BLaER1 treated with 17β-estradiol and CSF1 and Interleukin-3, amounts not matched to agents 10 nM and 100 nM (cell line): ENCODE results near the gene ABHD11.
"Not testable (repeated sequence)": the region's sequence is repeated elsewhere in the genome, so short reads cannot be mapped to it uniquely, and the experiment has no call there.

Source experiments
- H3K27ac ChIP-seq, 11 experiments: shearing (Covaris generic); formaldehyde crosslinking; 2 replicates each; pipeline ENCODE4 v1.8.1; 2022
- H3K27me3 ChIP-seq, 11 experiments: shearing (Covaris generic); formaldehyde crosslinking; 2 replicates each; pipeline ENCODE4 v1.8.1; 2022
- H3K36me3 ChIP-seq, 11 experiments: shearing (Covaris generic); formaldehyde crosslinking; 2 replicates each; pipeline ENCODE4 v1.8.1; 2022
- H3K4me1 ChIP-seq, 10 experiments: shearing (Covaris generic); formaldehyde crosslinking; 2 replicates each; pipeline ENCODE4 v1.8.1; 2022
- H3K4me2 ChIP-seq, 11 experiments: shearing (Covaris generic); formaldehyde crosslinking; 2 replicates each; pipeline ENCODE4 v1.8.1; 2022
- H3K4me3 ChIP-seq, 10 experiments: shearing (Covaris generic); formaldehyde crosslinking; 2 replicates each; pipeline ENCODE4 v1.8.1; 2022
- H3K9ac ChIP-seq, 11 experiments: shearing (Covaris generic); formaldehyde crosslinking; 2 replicates each; pipeline ENCODE4 v1.8.1; 2022
- H3K9me3 ChIP-seq, 11 experiments: shearing (Covaris generic); formaldehyde crosslinking; replicated peaks in 1 of 11; 2 replicates each; pipeline ENCODE4 v1.8.1; 2022
- H4K20me1 ChIP-seq, 11 experiments: shearing (Covaris generic); formaldehyde crosslinking; 2 replicates each; pipeline ENCODE4 v1.8.1; 2022
- Cebpa-rat ChIP-seq, 11 experiments: shearing (Covaris generic); IDR thresholded peaks; 2 replicates each; pipeline ENCODE4 v1.8.1; 2022

ABHD11 gene

GRCh38 chr7:73728551-73728950 lies 10.1 kb downstream of the ABHD11 start:
- H4K20me1 ChIP-seq, result peaks cover 0 to 10% (median 0%) of the 10 kb centered on the region in 11 experiments; a peak in 3 of 22 replicates
- peaks cover 0 to 8% (median 0%) of the 10 kb centered on the region in 10 experiments; a peak in 1 of 20 replicates for H3K4me1 ChIP-seq
- H3K27me3 ChIP-seq, result peaks cover 0 to 16% (median 0%) of the 10 kb centered on the region in 11 experiments; a peak in 7 of 22 replicates
- H3K36me3 ChIP-seq, result no peaks in the 10 kb centered on the region
- H3K27ac ChIP-seq, result no peak overlapping the region
- no peak for TF ChIP-seq Cebpa-rat (IDR thresholded peaks at IDR 0.05)
- H3K9me3 ChIP-seq, result no peaks in the 10 kb centered on the region
- H3K4me3 ChIP-seq, result no peak overlapping the region
- no peak overlapping the region for H3K4me2 ChIP-seq
- H3K9ac ChIP-seq, result 0 out of 22 replicates have a peak overlapping the region, but pooled peaks of 1 of the 11 experiments have one; percentile 2

- Histone ChIP-seq H3K4me2 (no peak overlapping the region), H3K36me3 (no peaks in the 10 kb centered on the region), H3K27me3 (peaks cover 0 to 19% (median 0%) of the 10 kb centered on the region in 11 experiments; a peak in 7 of 22 replicates), H3K9ac (no peak overlapping the region), H3K9me3 (no peaks in the 10 kb centered on the region), H3K4me3 (no peak overlapping the region), H3K4me1 (peaks cover 0 to 8% (median 0%) of the 10 kb centered on the region in 10 experiments; a peak in 1 of 20 replicates), H4K20me1 (peaks cover 0 to 10% (median 0%) of the 10 kb centered on the region in 11 experiments; a peak in 3 of 22 replicates), H3K27ac (no peak overlapping the region)
- TF ChIP-seq Cebpa-rat (IDR thresholded peaks at IDR 0.05), result no peak
Measured at GRCh38 chr7:73727952-73728351, 10.7 kb downstream of the ABHD11 start.

DNA sequence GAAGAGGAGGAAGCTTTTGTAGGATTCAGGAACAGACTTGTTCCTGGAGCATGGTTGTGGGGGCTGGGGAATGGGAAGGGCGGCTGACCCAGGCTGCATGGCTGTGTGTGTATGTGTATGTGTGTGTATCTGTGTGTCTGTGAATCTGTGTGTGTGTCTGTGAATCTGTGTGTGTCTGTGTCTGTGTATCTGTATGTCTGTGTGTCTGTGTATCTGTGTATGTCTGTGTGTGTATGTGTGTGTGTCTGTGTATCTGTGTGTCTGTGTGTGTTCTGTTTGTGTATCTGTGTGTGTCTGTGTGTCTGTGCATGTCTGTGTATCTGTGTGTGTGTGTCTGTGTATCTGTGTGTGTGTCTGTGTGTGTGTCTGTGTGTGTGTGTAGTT lies 12.5 kb downstream of the ABHD11 start:
- Histone ChIP-seq H3K4me1 (peaks cover 0 to 15% (median 10%) of the 10 kb centered on the region in 10 experiments; a peak in 16 of 20 replicates), H3K36me3 (no peaks in the 10 kb centered on the region), H3K9me3 (no peaks in the 10 kb centered on the region), H3K9ac (no peak overlapping the region), H3K4me3 (no peak overlapping the region), H3K4me2 (no peak overlapping the region), H3K27me3 (peaks cover 9 to 38% (median 16%) of the 10 kb centered on the region in 11 experiments; a peak in 21 of 22 replicates), H4K20me1 (peaks cover 0 to 27% (median 9%) of the 10 kb centered on the region in 11 experiments; a peak in 11 of 22 replicates), H3K27ac (no peak overlapping the region)
- TF ChIP-seq Cebpa-rat (IDR thresholded peaks at IDR 0.05), result no peak

DNA sequence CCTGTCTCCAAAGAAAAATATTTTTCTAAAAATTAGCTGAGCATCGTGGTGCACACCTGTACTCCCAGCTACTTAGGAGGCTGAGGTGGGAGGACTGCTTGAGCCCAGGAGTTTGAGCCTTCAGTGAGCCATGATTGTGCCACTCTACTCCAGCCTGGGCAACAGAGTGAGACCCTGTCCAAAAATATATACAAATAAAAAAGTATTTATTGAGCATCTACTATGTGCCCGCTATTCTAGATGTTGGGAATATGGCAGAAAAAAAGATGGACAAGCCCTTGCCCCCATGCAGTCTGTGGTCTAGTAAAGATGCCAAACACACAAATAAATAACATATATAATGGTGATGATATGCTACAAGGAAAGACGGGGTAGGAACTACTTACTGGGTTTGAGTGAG lies 14.8 kb downstream of the ABHD11 start:
- H3K27ac ChIP-seq, result no peak overlapping the region
- H3K9me3 ChIP-seq, result no peaks in the 10 kb centered on the region
- no peak overlapping the region for H3K4me3 ChIP-seq
- H3K9ac ChIP-seq, result no peak overlapping the region
- no peak for TF ChIP-seq Cebpa-rat (IDR thresholded peaks at IDR 0.05)
- H4K20me1 ChIP-seq, result peaks cover 0 to 46% (median 16%) of the 10 kb centered on the region in 11 experiments; a peak in 19 of 22 replicates
- H3K27me3 ChIP-seq, result peaks cover 20 to 59% (median 33%) of the 10 kb centered on the region in 11 experiments
- no peaks in the 10 kb centered on the region for H3K36me3 ChIP-seq
- no peak overlapping the region for H3K4me2 ChIP-seq
- peaks cover 6 to 36% (median 26%) of the 10 kb centered on the region in 10 experiments for H3K4me1 ChIP-seq

GRCh38 chr7:73722785-73723184 lies 15.8 kb downstream of the ABHD11 start:
- H3K27ac ChIP-seq, result no peak overlapping the region
- peaks cover 4 to 56% (median 26%) of the 10 kb centered on the region in 11 experiments; a peak in 21 of 22 replicates for H4K20me1 ChIP-seq
- peaks cover 14 to 45% (median 36%) of the 10 kb centered on the region in 10 experiments for H3K4me1 ChIP-seq
- peaks cover 27 to 68% (median 38%) of the 10 kb centered on the region in 11 experiments for H3K27me3 ChIP-seq
- TF ChIP-seq Cebpa-rat (IDR thresholded peaks at IDR 0.05), result no peak
- no peaks in the 10 kb centered on the region for H3K36me3 ChIP-seq
- no peaks in the 10 kb centered on the region for H3K9me3 ChIP-seq
- no peak overlapping the region for H3K9ac ChIP-seq
- H3K4me2 ChIP-seq, result no peak overlapping the region
- no peak overlapping the region for H3K4me3 ChIP-seq

GRCh38 chr7:73722182-73722581 lies 16.4 kb downstream of the ABHD11 start:
- not testable (repeated sequence) for H3K9ac ChIP-seq, H3K27ac ChIP-seq, H3K4me3 ChIP-seq, H3K9me3 ChIP-seq, H3K36me3 ChIP-seq
- Histone ChIP-seq H3K4me1 (peaks cover 18 to 51% (median 42%) of the 10 kb centered on the region in 10 experiments), H3K4me2 (peak overlapping the region in 6 of 11 experiments; percentile 33 to 100 (median 72); a peak in 12 of 22 replicates), H3K27me3 (peaks cover 31 to 71% (median 43%) of the 10 kb centered on the region in 11 experiments), H4K20me1 (peaks cover 10 to 62% (median 32%) of the 10 kb centered on the region in 11 experiments; a peak in 21 of 22 replicates)

DNA sequence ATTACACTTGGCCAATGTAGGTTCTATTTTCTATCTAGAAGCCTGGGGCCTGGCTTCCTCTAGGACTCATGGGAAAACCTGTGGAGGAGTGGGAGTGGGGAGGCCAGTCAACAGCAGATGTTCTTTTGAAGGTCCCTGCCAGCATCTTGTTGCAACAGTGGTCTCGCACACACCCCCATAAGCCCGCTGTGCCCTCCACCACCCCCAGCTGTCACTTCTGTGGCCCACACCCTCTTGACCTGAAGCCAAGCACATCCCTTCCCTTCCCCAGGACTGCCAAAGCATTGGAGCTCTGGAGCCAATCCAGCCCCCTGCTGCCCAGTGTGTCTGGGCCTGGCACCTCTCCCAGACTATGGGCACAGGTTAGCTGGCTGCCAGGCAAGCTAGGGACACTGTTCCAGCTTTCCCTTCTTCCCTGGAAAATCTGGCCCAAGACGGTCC lies 17.2 kb downstream of the ABHD11 start:
- H3K27me3 ChIP-seq, result peaks cover 38 to 79% (median 48%) of the 10 kb centered on the region in 11 experiments
- no peak overlapping the region for H3K9ac ChIP-seq
- H3K4me3 ChIP-seq, result no peak overlapping the region
- H3K36me3 ChIP-seq, result no peaks in the 10 kb centered on the region
- no peaks in the 10 kb centered on the region for H3K9me3 ChIP-seq
- H4K20me1 ChIP-seq, result peaks cover 15 to 65% (median 38%) of the 10 kb centered on the region in 11 experiments; a peak in 21 of 22 replicates
- peak overlapping the region in 7 of 11 experiments; percentile 5 to 100 (median 68); a peak in 14 of 22 replicates for H3K4me2 ChIP-seq
- H3K27ac ChIP-seq, result no peak overlapping the region; a peak in 1 of 22 replicates
- peaks cover 25 to 59% (median 50%) of the 10 kb centered on the region in 10 experiments for H3K4me1 ChIP-seq
- no peak for TF ChIP-seq Cebpa-rat (IDR thresholded peaks at IDR 0.05)

- H3K4me1 ChIP-seq, result peaks cover 35 to 69% (median 60%) of the 10 kb centered on the region in 10 experiments
- peak overlapping the region in 4 of 11 experiments; percentile 30 to 71 (median 63); a peak in 7 of 22 replicates for H3K27ac ChIP-seq
- H3K9ac ChIP-seq, result peak overlapping the region in 2 of 11 experiments; percentile 25 to 53; a peak in 2 of 22 replicates
- H3K36me3 ChIP-seq, H3K4me3 ChIP-seq, H3K9me3 ChIP-seq: not testable (repeated sequence)
- H4K20me1 ChIP-seq, result peaks cover 25 to 75% (median 48%) of the 10 kb centered on the region in 11 experiments; a peak in 21 of 22 replicates
- H3K4me2 ChIP-seq, result peak overlapping the region in 8 of 11 experiments; percentile 64 to 100 (median 78); a peak in 14 of 22 replicates
- peaks cover 48 to 88% (median 58%) of the 10 kb centered on the region in 11 experiments for H3K27me3 ChIP-seq
Measured at GRCh38 chr7:73720443-73720842, 18.2 kb downstream of the ABHD11 start.

- Histone ChIP-seq H3K4me3 (peak overlapping the region in 5 of 10 experiments; percentile 31 to 95 (median 78); a peak in 9 of 20 replicates), H3K9ac (peak overlapping the region in 2 of 11 experiments; percentile 25 to 53; a peak in 3 of 22 replicates), H4K20me1 (peaks cover 28 to 80% (median 54%) of the 10 kb centered on the region in 11 experiments; a peak in 21 of 22 replicates)
Measured at GRCh38 chr7:73719806-73720169, 18.8 kb downstream of the ABHD11 start.

More at GRCh38 chr7:73719806-73720169, 18.8 kb downstream of the ABHD11 start:
- H3K36me3 ChIP-seq, result no peaks in the 10 kb centered on the region
- peaks cover 41 to 75% (median 66%) of the 10 kb centered on the region in 10 experiments for H3K4me1 ChIP-seq
- H3K27ac ChIP-seq, result peak overlapping the region in 5 of 11 experiments; percentile 28 to 71 (median 57); a peak in 8 of 22 replicates
- no peaks in the 10 kb centered on the region for H3K9me3 ChIP-seq
- TF ChIP-seq Cebpa-rat (IDR thresholded peaks at IDR 0.05), result peak in 6 of 11 experiments; percentile 52 to 93 (median 87); a peak in 11 of 22 replicates
- peaks cover 54 to 91% (median 65%) of the 10 kb centered on the region in 11 experiments for H3K27me3 ChIP-seq
- H3K4me2 ChIP-seq, result peak overlapping the region; percentile 64 to 100 (median 80)
